Sigmoid colon (tissue), 7 donors: Measurements from ENCODE around the gene SCUBE1. TPM values are rescaled to one million over a fixed set of nuclear protein-coding genes. Genes with fewer than 3 reads are reported as not detected.

Experiments
- DNase-seq: peaks from one replicate; pipeline ENCODE4 v3.0.0-alpha.2; 2019
- H3K27ac ChIP-seq, 4 donors: fragments of 200-600 bp; sonication (generic); one replicate each; pipeline ENCODE4 v1.5.1; 2016 to 2019; ENCODE audit warnings: mild to moderate bottlenecking in 1 of 4
- H3K27me3 ChIP-seq, 3 donors: fragments of 200-600 bp; sonication (generic); one replicate each; pipeline ENCODE4 v1.5.1; 2019; ENCODE audit warnings: mild to moderate bottlenecking in 1 of 3
- H3K36me3 ChIP-seq, 4 donors: fragments of 200-600 bp; sonication (generic); one replicate each; pipeline ENCODE4 v1.5.1; 2016 to 2019
- H3K4me1 ChIP-seq, 4 donors: fragments of 200-600 bp; sonication (generic); one replicate each; pipeline ENCODE4 v1.5.1; 2017 to 2019
- H3K4me3 ChIP-seq, 4 donors: fragments of 200-600 bp; sonication (generic); one replicate each; pipeline ENCODE4 v1.5.1; 2017 to 2019; ENCODE audit warnings: mild to moderate bottlenecking in 2 of 4, moderate library complexity in 1 of 4
- H3K9me3 ChIP-seq, 4 donors: fragments of 200-600 bp in 3 of 4; sonication (generic) in 3 of 4; one replicate each; pipeline versions ENCODE4 v1.5.1 to v1.6.1; 2013 to 2019
- EP300 ChIP-seq, 4 donors: sonication (generic); formaldehyde crosslinking; IDR thresholded peaks; one replicate each; pipeline ENCODE4 v1.6.1; 2017; ENCODE audit warnings: antibody characterized with exemption in 4 of 4
- POLR2A ChIP-seq, 2 donors: fragments of 450-650 bp; IDR thresholded peaks; one replicate each; pipeline ENCODE4 v1.6.1; 2016; ENCODE audit warnings: antibody characterized with exemption in 2 of 2, mild to moderate bottlenecking in 2 of 2, moderate library complexity in 2 of 2
- POLR2AphosphoS5 ChIP-seq, 4 donors: sonication (generic); formaldehyde crosslinking; IDR thresholded peaks; one replicate each; pipeline ENCODE4 v1.6.1; 2017; ENCODE audit warnings: antibody characterized with exemption in 4 of 4
- WGBS, 2 donors: extraction: QIAGEN DNeasy Blood & Tissue Kit; methylation state at CpG; one replicate each; pipeline ENCODE4 v1.1.7; 2013; 5-methylcytosine and 5-hydroxymethylcytosine counted together
- intact Hi-C: fragments of 100-400 bp; cut with DNase I; formaldehyde crosslinking; loops from one replicate; pipeline ENCODE4 v1.15.1; 2023
- polyA plus RNA-seq, 3 donors: library from polyadenylated mRNA; stranded (reverse); fragments of 200-250 nt; gene quantifications; one replicate each; pipeline ENCODE4 v1.2.3, GENCODE V29; 2013
- total RNA-seq, 4 donors: library from RNA; depleted of rRNA; stranded (reverse); fragments of >200 nt; gene quantifications; one replicate each; pipeline ENCODE4 v1.1.0, GENCODE V29; 2016
- TF ChIP-seq, protein P1 (sequence below), 4 experiments: fragments of 450-650 bp in 3 of 4; fragments of 200-600 bp in 1 of 4; IDR thresholded peaks; one replicate each; pipeline ENCODE4 v1.5.1; 2016 to 2019; ENCODE audit warnings: antibody characterized with exemption in 4 of 4, mild to moderate bottlenecking in 3 of 4, moderate library complexity in 2 of 4
- donor health status: healthy with polysubstance abuse.
- donor health status: Bipolar disorder and iron deficiency.
- donor health status: healthy.

Gene SCUBE1
- total and polyA plus RNA-seq, 7 donors: 0.23 to 1.1 (median 0.55) TPM

DNA sequence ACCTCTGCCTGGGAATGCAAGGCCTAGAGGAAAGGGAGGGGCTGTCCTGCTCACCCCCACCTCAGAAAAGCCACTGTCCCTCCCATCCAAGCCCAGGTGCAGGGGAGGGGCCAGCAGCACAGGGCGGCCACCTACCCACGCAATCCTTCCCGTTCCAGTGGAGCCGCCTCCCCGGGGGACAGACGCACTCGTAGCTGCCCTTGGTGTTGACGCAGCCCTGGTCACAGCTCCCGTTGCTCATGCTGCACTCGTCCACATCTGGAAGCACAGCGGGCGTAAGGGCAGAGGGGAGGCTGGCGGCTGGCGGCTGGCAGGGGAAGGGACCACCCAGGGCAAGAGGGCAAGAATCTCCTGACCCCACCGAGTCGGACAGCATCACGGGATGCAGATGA is 115.9 kb downstream of the SCUBE1 start:
- intact Hi-C loops: no loop called here
- Histone ChIP-seq H3K4me1 (no peaks in the 10 kb centered on the region), H3K27ac (no peak overlapping the region), H3K4me3 (no peak overlapping the region), H3K9me3 (no peaks in the 10 kb centered on the region), H3K27me3 (peaks cover 0 to 25% (median 21%) of the 10 kb centered on the region in 3 donors), H3K36me3 (no peaks in the 10 kb centered on the region)
- TF ChIP-seq, protein P1, sequence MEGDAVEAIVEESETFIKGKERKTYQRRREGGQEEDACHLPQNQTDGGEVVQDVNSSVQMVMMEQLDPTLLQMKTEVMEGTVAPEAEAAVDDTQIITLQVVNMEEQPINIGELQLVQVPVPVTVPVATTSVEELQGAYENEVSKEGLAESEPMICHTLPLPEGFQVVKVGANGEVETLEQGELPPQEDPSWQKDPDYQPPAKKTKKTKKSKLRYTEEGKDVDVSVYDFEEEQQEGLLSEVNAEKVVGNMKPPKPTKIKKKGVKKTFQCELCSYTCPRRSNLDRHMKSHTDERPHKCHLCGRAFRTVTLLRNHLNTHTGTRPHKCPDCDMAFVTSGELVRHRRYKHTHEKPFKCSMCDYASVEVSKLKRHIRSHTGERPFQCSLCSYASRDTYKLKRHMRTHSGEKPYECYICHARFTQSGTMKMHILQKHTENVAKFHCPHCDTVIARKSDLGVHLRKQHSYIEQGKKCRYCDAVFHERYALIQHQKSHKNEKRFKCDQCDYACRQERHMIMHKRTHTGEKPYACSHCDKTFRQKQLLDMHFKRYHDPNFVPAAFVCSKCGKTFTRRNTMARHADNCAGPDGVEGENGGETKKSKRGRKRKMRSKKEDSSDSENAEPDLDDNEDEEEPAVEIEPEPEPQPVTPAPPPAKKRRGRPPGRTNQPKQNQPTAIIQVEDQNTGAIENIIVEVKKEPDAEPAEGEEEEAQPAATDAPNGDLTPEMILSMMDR (IDR thresholded peaks at IDR 0.05): no peak
- TF ChIP-seq EP300 (IDR thresholded peaks at IDR 0.05): no peak
- no peak for TF ChIP-seq POLR2AphosphoS5 (IDR thresholded peaks at IDR 0.05)
- TF ChIP-seq POLR2A (IDR thresholded peaks at IDR 0.05): no peak
- 39 to 72% methylated on average over 17 of the region's 17 CpGs for WGBS, 2 donors
- no peak for DNase-seq

DNA sequence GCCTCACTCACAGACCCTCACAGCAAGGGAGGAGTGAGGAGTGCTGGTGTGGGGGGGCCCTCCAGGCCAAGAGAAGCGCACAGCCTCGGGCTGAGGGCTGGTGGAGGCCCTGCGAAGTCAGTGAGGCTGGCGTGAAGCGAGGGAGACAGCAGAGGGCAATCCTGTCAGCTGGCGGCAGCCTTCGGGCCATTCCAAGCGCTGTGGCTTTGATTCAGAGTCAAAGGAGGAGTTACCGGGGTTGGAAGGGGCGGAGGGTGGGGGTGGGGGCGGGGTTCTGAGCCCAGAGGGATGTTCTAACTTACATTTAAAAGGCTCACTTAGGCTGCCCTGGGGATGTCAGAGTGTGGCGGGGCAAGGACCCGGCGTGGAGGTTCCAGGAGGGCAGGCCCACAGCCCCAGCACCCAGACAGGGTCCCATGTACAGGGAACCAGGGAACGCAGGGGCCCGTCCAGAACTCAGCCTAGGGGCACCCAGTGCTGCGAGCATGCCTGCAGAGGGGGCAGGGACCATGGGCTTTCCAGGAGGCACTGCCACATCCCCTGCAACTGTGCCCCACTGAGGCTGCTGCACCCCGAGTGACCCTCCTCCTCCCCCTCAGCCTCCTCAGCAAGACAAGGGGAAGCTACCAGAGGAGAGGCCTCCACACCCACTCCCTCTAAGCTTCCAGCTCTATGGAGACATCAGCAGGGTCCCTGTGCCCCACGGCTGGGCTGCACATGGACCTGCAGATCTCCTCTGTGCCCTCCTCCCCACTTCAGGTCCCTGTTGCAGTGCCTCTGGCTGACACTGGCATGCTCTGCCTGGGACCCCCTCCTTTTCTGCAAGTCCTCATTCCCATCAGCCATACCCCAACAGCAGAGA is 116.6 kb downstream of the SCUBE1 start:
- DNase-seq: no peak
- H3K9me3 ChIP-seq: no peaks in the 10 kb centered on the region
- no peak overlapping the region for H3K27ac ChIP-seq
- WGBS, 2 donors: 33 to 64% methylated on average over 18 to 19 of the region's 19 CpGs
- no peak overlapping the region for H3K4me3 ChIP-seq
- no peaks in the 10 kb centered on the region for H3K4me1 ChIP-seq
- H3K36me3 ChIP-seq: no peaks in the 10 kb centered on the region
- peaks cover 0 to 19% (median 15%) of the 10 kb centered on the region in 3 donors for H3K27me3 ChIP-seq
- TF ChIP-seq, protein P1 (IDR thresholded peaks at IDR 0.05): no peak
- no peak for TF ChIP-seq EP300 (IDR thresholded peaks at IDR 0.05)
- no peak for TF ChIP-seq POLR2A (IDR thresholded peaks at IDR 0.05)
- no peak for TF ChIP-seq POLR2AphosphoS5 (IDR thresholded peaks at IDR 0.05)
- intact Hi-C loops: no loop called here

DNA sequence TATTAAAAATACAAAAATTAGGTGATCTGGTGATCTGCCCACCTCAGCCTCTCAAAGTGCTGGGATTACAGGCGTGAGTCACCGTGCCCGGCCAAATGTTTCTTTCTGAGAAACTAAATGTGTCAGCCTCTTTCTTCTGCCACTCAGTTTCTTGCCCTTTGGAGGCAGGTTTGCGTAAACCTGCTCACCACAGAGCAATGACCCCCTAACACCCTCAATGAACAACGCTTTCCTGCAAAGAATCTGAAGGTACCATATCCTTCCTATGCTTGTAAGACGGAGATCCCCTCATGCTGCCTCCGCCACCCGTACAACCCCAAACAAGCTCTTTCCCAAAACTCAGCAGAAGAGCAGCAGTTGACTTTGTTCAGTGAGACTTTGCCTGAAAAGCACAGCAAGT is 117.6 kb downstream of the SCUBE1 start:
- H3K27ac ChIP-seq: no peak overlapping the region
- intact Hi-C loops: no loop called here
- no peak overlapping the region for H3K4me3 ChIP-seq
- TF ChIP-seq EP300 (IDR thresholded peaks at IDR 0.05) (no peak), POLR2A (IDR thresholded peaks at IDR 0.05) (no peak), POLR2AphosphoS5 (IDR thresholded peaks at IDR 0.05) (no peak)
- TF ChIP-seq, protein P1 (IDR thresholded peaks at IDR 0.05): no peak
- H3K9me3 ChIP-seq: no peaks in the 10 kb centered on the region
- no peaks in the 10 kb centered on the region for H3K36me3 ChIP-seq
- H3K4me1 ChIP-seq: no peaks in the 10 kb centered on the region
- WGBS, 2 donors: 87 to 88% methylated on average over 8 of the region's 8 CpGs
- peaks cover 0 to 9% (median 6%) of the 10 kb centered on the region in 3 donors for H3K27me3 ChIP-seq
- DNase-seq: no peak

DNA sequence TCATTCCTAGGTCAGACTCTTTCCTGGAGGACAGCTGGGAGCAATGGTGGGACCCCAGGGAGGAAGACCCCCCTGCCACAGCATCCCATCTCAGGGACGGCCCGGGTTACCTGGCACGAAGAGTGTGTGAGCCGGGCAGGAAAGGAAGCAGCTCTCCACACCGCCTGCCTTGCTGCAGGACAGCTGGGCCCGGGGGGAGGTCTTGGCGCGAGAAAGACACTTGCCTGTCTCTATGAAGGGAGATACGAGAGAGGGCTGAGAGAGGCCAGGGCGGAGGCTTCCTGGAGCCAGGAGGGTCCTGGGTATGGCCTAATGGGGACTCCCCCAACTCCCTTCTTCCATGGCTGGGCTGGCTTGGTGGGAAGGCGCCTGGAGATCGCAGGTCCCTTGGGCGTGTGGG is 120.2 kb downstream of the SCUBE1 start:
- DNase-seq: no peak
- 91 to 93% methylated on average over 13 of the region's 13 CpGs for WGBS, 2 donors

More for the DNA sequence above, 120.2 kb downstream of the SCUBE1 start:
- no peak for TF ChIP-seq POLR2A (IDR thresholded peaks at IDR 0.05)
- TF ChIP-seq, protein P1 (IDR thresholded peaks at IDR 0.05): no peak
- TF ChIP-seq EP300 (IDR thresholded peaks at IDR 0.05): no peak
- TF ChIP-seq POLR2AphosphoS5 (IDR thresholded peaks at IDR 0.05): no peak
- intact Hi-C loops: no loop called here
- Histone ChIP-seq H3K27me3 (peaks cover 0 to 4% (median 0%) of the 10 kb centered on the region in 3 donors), H3K27ac (no peak overlapping the region), H3K9me3 (no peaks in the 10 kb centered on the region), H3K4me3 (no peak overlapping the region), H3K4me1 (no peaks in the 10 kb centered on the region), H3K36me3 (no peaks in the 10 kb centered on the region)
